ENCODE results near the gene LGALSL.

Gene LGALSL

GRCh38 chr2:64453770-64454385, at the start of gene LGALSL:
LGALSL (plus strand) TSS chr2:64454162; CDS start chr2:64454546, 384 bp downstream.
- peak within 1 kb of the TSS; percentile 78 for H3K4me3 ChIP-seq (replicated peaks; ENCODE audit: low read depth, low read length)
- peak; percentile 79 for DNase-seq (ENCODE audit: extremely low read depth, insufficient read length)
- H3K36me3 ChIP-seq (ENCODE audit: control insufficient read depth, insufficient read depth, low read length) = no peaks in the 10 kb centered on the region
- TF ChIP-seq CTCF (IDR thresholded peaks at IDR 0.05; ENCODE audit: insufficient read depth, low read length, poor library complexity, severe bottlenecking) = no peak
- H3K27me3 ChIP-seq (replicated peaks; ENCODE audit: control insufficient read depth, insufficient read depth, low read length) = no peaks in the 10 kb centered on the region

- Histone ChIP-seq H3K36me3 (ENCODE audit: control insufficient read depth, insufficient read depth, low read length) (no peaks in the 10 kb centered on the region), H3K27me3 (replicated peaks; ENCODE audit: control insufficient read depth, insufficient read depth, low read length) (no peaks in the 10 kb centered on the region), H3K4me3 (replicated peaks; ENCODE audit: low read depth, low read length) (no peak overlapping the region)
- no peak for TF ChIP-seq CTCF (IDR thresholded peaks at IDR 0.05; ENCODE audit: insufficient read depth, low read length, poor library complexity, severe bottlenecking)
- DNase-seq (ENCODE audit: extremely low read depth, insufficient read length) = no peak
Observed at GRCh38 chr2:64404743-64405142, 49.2 kb upstream of the LGALSL start.

- Histone ChIP-seq H3K4me3 (replicated peaks; ENCODE audit: low read depth, low read length) (no peak overlapping the region), H3K27me3 (replicated peaks; ENCODE audit: control insufficient read depth, insufficient read depth, low read length) (no peaks in the 10 kb centered on the region; the same call in 1 of the 2 replicates), H3K36me3 (ENCODE audit: control insufficient read depth, insufficient read depth, low read length) (no peaks in the 10 kb centered on the region)
- DNase-seq (ENCODE audit: extremely low read depth, insufficient read length) = no peak
- TF ChIP-seq CTCF (IDR thresholded peaks at IDR 0.05; ENCODE audit: insufficient read depth, low read length, poor library complexity, severe bottlenecking) = no peak
Observed at GRCh38 chr2:64405581-64406406, 48.2 kb upstream of the LGALSL start.

- Histone ChIP-seq H3K27me3 (replicated peaks; ENCODE audit: control insufficient read depth, insufficient read depth, low read length) (no peaks in the 10 kb centered on the region; the same call in none of the 2 replicates), H3K4me3 (replicated peaks; ENCODE audit: low read depth, low read length) (no peak overlapping the region), H3K36me3 (ENCODE audit: control insufficient read depth, insufficient read depth, low read length) (no peaks in the 10 kb centered on the region)
- no peak for TF ChIP-seq CTCF (IDR thresholded peaks at IDR 0.05; ENCODE audit: insufficient read depth, low read length, poor library complexity, severe bottlenecking)
- no peak for DNase-seq (ENCODE audit: extremely low read depth, insufficient read length)
Observed at GRCh38 chr2:64406407-64406774, 47.6 kb upstream of the LGALSL start.

- DNase-seq (ENCODE audit: extremely low read depth, insufficient read length) = no peak
Observed at GRCh38 chr2:64408031-64408430, 45.9 kb upstream of the LGALSL start.

More at GRCh38 chr2:64408031-64408430, 45.9 kb upstream of the LGALSL start:
- no peak for TF ChIP-seq CTCF (IDR thresholded peaks at IDR 0.05; ENCODE audit: insufficient read depth, low read length, poor library complexity, severe bottlenecking)
- no peaks in the 10 kb centered on the region; the same call in none of the 2 replicates for H3K27me3 ChIP-seq (replicated peaks; ENCODE audit: control insufficient read depth, insufficient read depth, low read length)
- H3K36me3 ChIP-seq (ENCODE audit: control insufficient read depth, insufficient read depth, low read length) = no peaks in the 10 kb centered on the region
- no peak overlapping the region for H3K4me3 ChIP-seq (replicated peaks; ENCODE audit: low read depth, low read length)

Measured in GM06990 (cell line).